HG03097 (cell line): ENCODE data around the gene KIF19.

ENCODE experiments used
- ATAC-seq: cut with Tn5 transposase; IDR thresholded peaks from one replicate; pipeline ENCODE4 v1.9.1; 2021; ENCODE audit not compliant: unreplicated experiment, low FRiP score

KIF19 gene

DNA sequence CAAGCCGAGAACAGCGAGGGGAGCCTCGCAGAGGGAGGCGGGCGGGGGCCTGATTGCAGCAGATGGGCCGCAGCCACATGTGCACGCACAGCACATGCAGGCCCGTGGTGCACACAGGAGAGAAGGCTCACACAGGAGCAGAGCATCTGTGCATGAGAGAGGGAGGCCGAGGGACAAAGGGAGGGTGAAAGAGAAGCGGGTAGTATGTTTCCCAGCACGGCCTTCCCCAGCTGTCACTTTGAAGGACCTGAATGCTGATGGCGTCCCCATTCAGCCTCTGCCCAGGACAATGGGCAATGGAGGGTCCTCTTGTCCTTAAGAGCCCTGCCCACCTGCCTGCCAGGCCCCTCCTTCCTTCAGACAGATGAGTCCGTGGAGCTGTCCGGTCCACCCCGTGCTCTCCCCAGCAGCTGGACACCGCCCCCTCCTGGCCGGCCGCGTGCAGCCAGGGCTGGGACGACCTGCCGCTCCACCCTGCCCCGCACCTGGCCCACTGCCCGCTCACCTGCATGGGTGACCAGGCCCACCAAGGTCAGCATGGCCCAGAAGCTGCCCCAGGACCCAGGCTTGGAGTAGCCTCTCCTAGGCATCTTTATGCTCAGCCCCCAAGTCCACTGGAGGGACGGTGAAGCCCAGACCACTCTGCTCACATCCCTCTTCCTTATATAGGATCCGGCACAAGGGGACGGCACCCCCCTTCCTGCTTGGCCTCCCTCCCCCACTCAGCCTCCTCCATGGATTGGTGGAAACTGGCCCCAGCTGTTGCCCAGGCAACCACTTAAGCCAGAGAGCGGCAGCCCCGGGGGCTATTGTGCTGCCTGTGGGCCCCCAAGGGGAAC lies 35.4 kb downstream of the KIF19 start, which contains the start of gene BTBD17:
Gene BTBD17, minus strand, starts transcription at position 639 of the 839 bp plus-strand sequence. Its CDS starts 49 bp downstream, at position 590.
- no peak for ATAC-seq

- no peak for ATAC-seq
Observed at GRCh38 chr17:74362069-74362405, 36.0 kb downstream of the KIF19 start.

DNA sequence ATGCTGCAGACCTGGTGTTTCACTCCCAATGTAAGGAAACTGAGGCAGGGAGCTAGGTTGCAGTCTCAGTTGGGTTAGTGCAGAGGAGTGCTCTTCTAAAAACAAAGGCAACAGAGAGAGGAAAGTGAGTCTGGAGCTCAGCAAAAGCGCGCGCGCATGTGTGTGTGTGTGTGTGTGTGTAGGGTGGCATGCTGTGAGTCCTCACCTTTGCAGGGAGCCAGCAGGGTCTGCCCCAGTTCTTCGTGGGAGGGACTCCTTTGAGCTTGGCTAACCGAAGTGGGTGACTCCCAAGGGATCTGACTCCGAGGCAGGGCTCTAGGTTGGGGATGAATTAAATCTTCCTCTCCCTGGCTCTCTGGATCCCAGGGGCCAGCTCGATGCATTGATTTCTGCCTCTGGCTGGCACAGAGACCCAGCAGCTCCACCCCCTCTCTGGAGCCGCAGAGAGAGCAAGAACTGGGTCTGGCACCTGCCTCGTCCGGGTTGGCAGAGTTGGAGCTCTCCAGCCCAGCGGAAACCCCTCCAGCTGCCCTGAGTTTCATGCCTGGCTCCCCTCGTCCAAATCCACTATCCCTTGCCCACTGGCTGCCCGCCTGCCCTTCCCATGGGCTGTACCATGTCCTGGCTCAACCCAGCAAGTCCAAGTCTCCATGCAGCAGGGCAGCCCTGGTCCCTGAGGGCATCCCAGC lies 36.9 kb downstream of the KIF19 start:
- ATAC-seq, result no peak

GRCh38 chr17:74367206-74367605 lies 41.2 kb downstream of the KIF19 start, which contains the start of gene GPR142:
Gene GPR142, plus strand, starts transcription at chr17:74367506. Its CDS starts 2,035 bp downstream, at chr17:74369541.
- ATAC-seq, result no peak

DNA sequence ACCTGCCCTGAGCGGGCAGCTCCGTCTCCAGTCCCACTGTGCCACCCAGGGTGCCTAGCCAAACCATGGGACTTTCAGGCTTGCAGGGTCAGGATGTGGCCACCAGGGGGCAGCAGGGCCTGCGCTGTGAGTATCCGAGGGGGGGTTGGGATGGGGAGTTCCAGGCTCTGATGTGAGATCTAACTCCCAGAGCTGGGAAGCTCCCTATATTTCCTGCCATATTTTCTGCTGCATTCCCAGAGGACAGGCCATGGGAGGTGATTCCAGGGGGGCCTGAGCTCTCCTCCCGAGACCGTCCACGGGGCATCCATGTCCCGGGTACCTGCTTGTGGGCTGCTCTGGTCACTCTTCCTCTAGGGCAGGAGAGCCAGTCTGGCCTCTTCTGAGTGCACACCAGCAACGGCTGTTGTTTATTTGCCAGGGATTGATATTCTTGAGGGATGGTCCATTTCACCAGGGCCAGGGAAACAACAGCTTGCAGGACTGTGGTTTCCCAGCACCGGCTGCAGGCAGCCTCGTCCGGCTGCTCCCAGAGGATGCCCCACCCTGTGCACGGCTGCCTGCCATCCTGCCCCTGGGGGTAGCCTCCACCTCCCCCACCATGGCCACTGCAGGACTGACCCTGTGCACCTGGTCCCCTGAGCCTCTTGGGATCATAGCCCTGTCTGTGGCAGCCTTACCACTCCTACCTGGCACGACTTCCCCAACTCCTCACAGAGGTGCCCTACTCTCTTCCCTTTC lies 42.5 kb downstream of the KIF19 start:
- ATAC-seq, result no peak

GRCh38 chr17:74369221-74369620 lies 43.2 kb downstream of the KIF19 start:
- ATAC-seq, result no peak

DNA sequence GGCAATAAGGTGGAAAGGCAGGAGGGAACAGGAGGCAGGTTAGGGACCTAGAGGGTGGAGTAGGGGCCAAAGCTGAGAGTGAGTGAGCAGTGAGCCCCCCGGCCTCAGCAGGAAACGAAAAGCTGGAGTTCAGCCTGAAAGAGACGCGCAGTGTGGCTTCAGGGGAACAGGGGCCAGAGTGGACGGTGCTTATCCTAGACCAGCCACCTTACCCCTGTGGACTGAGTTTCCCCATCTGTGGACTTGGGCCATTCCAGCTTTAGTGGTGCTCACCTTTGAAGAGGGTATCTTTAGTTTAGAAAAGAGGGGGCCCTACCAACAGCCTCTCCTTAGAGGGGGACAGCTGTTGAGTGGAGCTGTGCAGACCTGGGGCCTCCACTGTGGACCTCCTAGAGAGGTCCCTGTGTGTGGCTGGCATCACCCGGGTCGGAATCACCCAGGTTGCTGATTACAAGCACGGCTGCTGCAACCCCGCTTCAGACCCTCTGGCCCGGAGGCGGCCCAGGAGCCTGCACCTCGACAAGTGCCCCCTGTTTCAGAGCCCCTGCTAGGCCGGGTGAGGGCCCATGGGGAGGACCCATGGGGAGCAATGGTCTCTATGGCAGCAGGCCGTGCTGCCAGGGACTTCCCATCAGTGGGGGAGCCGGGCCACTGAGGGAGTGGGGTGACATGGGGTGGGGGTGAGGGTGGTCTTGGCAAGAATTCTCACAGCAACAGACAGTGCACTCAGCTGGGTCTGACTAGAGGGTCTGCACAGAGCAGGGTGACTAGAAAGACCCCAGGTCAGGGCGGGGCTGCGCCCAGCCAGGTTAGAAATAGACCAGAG lies 43.9 kb downstream of the KIF19 start:
- no peak for ATAC-seq

DNA sequence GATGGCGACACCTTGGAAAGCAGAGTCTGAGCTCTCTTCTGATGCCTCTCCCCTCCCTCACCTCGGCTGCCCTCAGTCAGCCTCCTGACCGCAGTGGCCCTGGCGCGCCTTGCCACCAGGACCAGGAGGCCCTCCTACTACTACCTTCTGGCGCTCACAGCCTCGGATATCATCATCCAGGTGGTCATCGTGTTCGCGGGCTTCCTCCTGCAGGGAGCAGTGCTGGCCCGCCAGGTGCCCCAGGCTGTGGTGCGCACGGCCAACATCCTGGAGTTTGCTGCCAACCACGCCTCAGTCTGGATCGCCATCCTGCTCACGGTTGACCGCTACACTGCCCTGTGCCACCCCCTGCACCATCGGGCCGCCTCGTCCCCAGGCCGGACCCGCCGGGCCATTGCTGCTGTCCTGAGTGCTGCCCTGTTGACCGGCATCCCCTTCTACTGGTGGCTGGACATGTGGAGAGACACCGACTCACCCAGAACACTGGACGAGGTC lies 45.7 kb downstream of the KIF19 start:
- ATAC-seq, result no peak

DNA sequence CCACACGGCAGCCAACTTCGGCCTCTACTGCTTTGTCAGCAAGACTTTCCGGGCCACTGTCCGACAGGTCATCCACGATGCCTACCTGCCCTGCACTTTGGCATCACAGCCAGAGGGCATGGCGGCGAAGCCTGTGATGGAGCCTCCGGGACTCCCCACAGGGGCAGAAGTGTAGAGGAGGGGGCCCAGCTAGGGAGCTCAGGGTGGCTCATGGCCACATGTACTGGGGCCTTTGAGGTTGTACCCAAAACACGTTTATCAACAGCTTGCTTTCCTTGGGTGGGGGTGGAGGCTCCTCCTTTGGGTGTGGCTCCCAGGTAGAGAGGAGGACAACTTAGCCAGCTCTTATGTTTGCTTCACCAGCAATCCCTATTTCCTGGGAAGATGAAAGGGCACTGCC lies 46.4 kb downstream of the KIF19 start:
- no peak for ATAC-seq

- ATAC-seq, result no peak
Observed at GRCh38 chr17:74373838-74374606, 48.0 kb downstream of the KIF19 start.

GRCh38 chr17:74374858-74375257 lies 48.8 kb downstream of the KIF19 start:
- ATAC-seq, result no peak

DNA sequence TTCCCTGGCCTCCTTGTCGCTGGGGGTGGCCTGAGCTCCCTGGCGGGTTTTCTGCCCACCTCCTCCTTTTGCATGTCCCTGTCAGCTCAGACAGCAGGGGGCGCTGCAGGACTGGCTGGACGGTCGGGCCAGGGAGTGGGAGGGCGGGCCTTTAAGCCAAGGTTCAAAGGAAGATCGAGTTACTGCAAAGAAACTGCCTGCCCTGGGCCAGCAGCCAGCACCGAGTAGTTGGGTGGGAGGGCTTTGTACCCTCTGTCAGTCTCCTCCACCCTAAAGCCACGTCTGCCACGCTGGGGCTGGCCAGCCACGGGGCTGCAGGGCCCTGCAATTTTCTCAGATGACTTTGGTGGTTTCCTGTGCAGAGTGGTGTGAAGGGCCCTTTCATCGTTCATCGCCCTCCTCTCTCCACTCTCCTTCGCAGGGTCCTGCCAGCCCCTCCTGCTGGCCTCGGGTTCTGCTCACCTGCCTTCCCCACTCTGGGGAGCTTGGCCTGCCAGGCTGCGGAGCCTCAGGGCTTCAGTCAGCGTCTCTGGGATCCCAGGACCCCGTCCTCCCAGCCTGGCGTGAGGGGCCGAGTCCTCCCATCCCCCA lies 53.6 kb downstream of the KIF19 start:
- no peak for ATAC-seq

DNA sequence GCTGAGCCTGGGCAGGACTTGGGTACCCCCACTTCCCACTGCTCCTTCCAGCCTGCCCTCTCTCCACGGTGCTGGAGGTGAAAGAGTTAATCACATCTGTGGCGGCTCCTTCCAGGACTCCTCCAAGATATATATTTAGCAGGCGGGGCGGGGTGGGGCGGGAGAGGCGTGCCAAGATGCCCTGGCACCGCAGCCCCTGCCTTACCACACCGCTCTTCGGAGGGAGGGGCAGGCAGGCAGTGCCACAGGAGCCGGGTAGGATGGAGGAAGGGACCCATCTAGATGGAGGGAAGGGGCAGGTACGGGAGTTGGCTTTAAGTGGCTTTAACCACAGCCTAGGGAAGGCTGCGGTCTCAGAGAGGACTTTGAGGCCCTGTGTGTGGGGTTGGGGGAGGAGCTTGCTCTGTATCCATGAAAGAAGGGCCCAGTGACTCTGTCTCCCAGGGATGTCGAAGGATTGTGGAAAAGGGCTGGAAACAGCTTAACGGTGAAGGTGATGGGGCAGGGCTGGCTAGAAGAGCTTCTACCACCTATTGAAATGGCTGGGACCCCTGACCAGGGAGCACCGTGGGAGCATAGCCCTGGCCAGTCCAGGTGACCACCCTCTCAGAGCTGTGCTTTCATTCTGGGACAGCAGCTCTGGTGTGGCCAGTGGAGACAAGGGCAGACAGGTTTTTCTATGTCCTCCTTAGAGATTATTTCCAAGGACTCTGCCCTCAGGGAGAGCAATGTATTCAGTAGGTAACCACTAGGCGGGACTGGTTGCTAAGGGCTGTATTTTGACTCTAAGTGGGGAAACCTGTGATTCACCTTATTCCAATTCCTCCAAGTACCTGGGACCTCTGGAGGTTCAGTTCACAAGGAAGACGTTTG lies 54.3 kb downstream of the KIF19 start:
- no peak for ATAC-seq

- no peak for ATAC-seq
Observed at GRCh38 chr17:74380959-74381808, 55.2 kb downstream of the KIF19 start.

- no peak for ATAC-seq
Observed at GRCh38 chr17:74383141-74383540, 57.1 kb downstream of the KIF19 start.

DNA sequence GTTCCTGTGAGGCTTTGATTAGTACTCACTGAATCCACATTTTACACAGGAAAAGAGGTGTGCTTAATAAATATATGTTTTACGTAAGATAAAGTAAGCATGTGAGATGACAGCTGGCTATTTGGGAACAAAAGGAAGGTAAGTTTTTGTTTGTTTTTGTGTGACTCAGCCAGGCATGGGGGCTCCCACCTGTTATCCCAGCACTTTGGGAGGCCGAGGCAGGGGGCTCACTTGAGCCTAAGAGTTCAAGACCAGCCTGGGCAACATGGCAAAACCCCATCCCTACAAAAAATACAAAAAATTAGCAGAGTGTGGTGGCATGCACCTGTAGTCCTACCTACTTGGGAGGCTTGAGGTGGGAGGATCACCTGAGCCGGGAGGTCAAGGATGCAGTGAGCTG lies 59.2 kb downstream of the KIF19 start:
- no peak for ATAC-seq

DNA sequence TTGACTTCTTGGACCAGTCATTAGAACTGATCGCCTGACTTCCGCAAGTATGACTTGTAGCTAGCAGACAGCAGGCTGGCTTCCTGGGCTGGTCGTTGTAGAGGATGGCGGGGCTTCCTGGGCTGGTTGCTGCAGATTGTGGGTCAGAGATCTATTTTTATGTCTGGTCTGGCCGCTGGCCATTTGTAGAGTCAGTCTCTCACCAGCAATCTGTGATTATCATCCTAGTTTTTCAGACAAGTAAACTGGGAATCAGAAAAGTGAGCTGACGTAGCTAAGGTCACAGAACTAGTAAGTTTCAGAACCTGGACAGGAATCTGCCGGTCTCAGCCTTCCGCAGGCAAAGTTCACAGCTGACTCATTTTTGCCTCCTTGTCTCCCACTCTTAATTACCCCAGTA lies 60.4 kb downstream of the KIF19 start:
- ATAC-seq, result no peak
